TTC549 (cell line): ENCODE results near the gene ABLIM2.

ENCODE experiments used
- FAIRE-seq: peaks from 2 replicates; lab custom pipeline; 2012; peaks lifted over from hg19 to GRCh38; lab: Jason Lieb, UNC

Gene ABLIM2

DNA sequence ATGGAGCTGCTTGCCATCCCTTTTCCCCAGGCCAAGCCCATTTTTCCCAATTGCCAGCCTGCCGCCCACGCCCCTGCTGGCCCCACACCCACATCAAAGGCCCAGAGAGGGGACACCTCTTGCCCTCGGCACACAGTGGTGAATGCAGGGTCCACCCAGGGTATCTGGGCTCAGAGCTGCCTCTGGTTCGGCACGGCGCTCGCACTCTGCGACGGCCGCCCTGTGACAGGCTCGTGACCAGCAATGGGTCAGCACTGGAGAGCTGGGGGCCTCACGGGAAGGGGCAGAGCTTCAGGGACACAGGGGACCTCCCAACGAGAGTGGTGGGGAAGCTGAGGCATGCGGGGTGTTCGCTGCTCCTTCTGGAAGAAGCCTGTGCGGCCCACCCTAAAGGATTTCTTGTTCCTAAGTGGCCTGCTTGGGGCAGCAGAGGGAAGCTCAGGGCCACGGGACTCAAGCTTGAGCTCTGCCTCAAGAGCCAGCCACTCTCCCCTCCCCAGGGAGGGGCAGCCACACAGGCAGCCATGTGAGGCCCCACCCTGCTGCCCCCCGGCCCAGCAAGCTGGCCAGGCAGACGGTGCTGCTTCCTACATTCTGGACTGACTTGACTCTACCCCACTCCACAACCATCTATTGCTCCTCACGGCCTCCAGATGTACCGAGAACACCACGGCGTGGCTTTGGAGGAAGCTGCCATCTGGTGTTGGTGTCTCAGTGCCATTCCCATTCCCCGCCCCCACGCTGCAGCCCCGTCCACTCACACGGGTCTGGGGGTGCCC lies 73.7 kb downstream of the ABLIM2 start:
- no peak for FAIRE-seq

GRCh38 chr4:8084031-8084660 lies 74.5 kb downstream of the ABLIM2 start:
- no peak for FAIRE-seq

- no peak for FAIRE-seq
Measured at GRCh38 chr4:8083086-8083825, 75.4 kb downstream of the ABLIM2 start.

GRCh38 chr4:8082517-8083055 lies 76.0 kb downstream of the ABLIM2 start:
- no peak for FAIRE-seq

DNA sequence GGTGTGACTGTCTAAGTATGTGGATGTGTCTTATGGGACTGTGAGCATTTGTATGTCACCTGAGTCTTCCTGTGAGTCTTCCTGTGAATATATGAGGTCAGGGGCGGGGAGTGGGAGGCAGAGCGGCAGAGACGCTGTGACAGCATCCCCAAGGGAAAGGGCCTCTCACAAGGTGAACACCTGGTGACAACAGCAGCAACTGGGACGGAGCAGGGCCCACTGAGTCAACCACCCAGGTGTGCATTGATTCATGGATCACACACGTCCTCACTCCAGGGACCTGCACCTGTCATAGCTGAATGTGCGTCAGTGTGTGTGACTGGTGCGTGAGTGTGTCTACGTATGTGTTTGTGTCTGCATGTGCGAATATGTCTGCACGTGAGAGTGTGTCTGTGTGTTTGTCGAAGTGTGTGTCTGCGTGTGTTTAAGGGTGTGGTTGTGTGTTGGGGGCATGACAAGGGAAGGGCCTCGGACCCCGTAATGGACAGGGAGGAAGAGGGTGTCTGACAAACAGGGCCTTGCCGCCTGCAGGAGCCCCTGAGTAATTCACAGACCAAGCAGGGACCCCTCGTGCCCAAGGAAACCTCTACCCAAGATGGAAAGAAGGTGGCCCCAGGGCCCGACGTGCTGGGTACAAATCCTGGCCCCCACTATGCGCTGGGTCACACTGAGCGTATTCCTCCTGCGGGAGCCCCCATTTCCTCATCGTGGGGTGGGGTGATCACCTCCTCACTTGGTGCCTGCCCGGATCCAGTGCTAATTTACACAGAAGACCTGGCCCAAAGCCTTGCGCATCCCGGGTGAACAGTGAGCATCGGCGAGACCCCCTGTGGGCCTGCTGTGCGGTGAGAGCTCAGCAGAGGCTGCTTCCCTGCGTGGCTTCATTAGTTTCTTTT lies 76.7 kb downstream of the ABLIM2 start:
- no peak for FAIRE-seq

GRCh38 chr4:8081171-8081570 lies 77.4 kb downstream of the ABLIM2 start:
- FAIRE-seq = no peak

- FAIRE-seq = no peak
Measured at GRCh38 chr4:8080754-8081065, 77.9 kb downstream of the ABLIM2 start.

DNA sequence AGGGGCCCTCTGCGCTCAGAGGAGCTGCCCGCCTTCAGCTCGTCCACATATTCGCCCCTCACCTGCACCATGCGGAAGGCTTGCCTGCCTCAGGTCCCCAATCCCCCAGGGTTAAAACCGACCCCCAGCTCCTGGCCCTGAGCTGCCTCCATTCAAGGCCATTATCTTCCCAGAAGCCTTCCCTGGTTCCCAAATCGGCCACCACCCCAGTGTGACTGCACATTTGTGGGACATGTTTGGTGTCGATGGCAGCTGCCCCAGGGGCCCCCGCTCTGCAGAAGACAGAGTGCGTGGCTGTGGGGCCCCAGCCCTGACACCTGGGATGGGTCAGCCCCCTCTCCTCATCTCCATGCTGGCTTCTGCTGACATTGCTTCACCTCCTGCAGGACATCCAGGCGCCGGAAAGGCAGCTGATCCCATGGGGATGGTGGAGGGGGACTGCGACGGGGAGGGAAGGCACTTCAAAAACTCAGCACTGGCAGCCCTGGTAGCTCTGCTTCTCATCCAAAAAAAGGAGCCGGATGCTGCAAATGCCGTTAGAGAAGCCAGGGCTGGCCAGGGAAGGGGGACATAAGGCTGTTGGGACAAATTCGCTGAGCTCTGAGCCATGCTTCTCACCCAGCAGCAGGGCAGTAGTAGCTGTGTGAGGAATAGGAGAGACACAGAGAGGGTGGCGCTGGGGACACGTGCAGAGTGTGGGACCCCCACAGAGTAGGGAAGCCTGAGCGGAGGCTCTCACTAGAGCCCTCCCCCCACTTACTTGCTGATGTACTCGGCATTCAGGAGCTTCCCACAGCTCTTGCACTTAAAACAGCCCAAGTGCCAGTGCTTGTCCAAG lies 78.5 kb downstream of the ABLIM2 start:
- FAIRE-seq = no peak

GRCh38 chr4:8079031-8079885 lies 79.4 kb downstream of the ABLIM2 start:
- FAIRE-seq = no peak

GRCh38 chr4:8078610-8079015 lies 80.0 kb downstream of the ABLIM2 start:
- FAIRE-seq = no peak

- FAIRE-seq = no peak
Measured at GRCh38 chr4:8078109-8078494, 80.5 kb downstream of the ABLIM2 start.

DNA sequence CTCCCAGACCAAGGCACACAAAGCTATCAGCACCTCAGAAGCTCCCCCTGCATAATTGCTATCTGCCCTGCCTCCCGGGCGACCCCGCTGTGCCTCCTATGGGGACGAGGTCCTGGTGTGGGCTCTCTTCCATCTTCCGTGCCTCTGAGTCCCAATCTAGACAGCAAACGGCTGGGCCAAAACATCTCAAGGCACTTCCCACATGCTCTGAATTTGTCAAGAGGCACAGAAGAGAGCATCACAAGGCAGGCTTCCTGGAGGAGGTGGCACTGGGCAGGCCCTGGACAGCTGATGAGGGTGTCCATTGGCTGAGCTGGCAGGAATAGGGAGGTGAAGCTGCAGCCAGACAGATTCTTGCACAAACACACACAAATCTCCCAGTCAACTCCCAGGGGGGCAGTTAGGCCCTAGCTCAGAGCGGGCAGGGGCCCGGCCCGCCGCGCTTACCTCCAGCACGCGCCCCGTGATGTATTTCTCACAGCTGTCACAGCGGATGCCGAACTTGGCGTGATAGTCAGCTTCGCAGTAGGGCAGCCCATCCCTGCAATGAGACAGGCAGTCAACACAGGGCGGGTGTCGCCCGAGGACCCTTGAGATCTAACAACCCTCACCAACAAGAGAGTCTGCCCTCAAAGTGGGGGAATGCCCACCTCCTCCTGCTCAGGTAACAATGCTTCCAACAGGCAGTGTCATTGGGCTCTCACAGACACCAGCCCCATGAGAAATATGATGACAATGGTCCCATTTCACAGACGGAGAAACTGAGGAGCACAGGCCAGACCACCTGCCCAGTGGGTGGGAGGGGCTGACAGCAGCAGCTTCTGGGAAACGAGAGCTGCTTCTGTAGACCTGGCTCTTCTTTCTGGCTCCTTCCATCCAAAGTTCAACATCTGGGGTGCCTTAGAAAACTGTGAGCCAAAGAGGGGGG lies 81.2 kb downstream of the ABLIM2 start:
- FAIRE-seq = no peak

GRCh38 chr4:8076023-8076422 lies 82.6 kb downstream of the ABLIM2 start:
- no peak for FAIRE-seq

GRCh38 chr4:8073206-8073863 lies 85.3 kb downstream of the ABLIM2 start:
- FAIRE-seq = no peak

DNA sequence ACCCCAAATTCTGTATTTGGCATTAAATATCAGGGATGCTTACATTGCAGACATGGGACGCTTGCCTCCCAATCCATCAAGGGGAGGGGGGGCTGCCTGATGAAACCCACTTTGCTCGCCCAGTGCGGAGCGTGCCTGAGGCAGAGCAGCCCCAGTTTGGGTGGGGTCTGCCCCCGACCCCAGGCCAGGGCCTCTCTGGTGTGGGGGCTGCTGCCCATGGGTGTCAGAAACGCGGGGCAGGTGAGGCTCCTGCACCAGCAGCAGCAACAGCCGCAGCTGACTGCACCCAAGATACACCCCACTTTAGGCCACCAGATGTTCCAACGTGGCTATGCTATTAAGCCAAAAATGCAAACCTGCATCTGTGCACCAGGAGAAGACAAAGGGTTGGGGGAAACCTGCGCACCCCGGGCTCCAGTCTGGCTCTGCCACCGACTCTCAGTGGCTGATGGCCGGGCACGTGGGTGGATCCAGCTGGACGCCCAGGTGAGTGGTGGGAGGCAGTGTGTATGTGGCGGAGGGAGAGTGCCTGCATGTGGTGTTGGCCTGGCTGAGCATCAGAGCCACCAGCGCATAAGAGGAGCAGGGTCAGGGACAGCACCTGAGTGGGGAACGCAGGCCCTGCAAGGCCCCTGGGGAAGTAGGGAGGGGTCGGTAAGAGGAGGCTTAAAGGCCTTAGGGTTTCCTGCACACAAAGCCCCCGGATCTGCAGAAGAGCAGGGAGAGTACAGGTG lies 86.2 kb downstream of the ABLIM2 start:
- no peak for FAIRE-seq

- FAIRE-seq = no peak
Measured at GRCh38 chr4:8071766-8072165, 86.8 kb downstream of the ABLIM2 start.

GRCh38 chr4:8070736-8071718 lies 87.6 kb downstream of the ABLIM2 start:
- FAIRE-seq = no peak
